Osteocyte (in vitro differentiated cells): Measurements from ENCODE around the gene SLC31A1. TPM values are rescaled to one million over a fixed set of nuclear protein-coding genes. Genes with fewer than 3 reads are reported as not detected.

Experiments
- DNase-seq: peaks from one replicate; pipeline ENCODE4 v3.0.0; 2021; ENCODE audit warnings: mixed read lengths; ENCODE audit not compliant: unreplicated experiment; ENCODE audit errors: extremely low spot score
- H3K27ac Mint-ChIP-seq: one replicate; pipeline ENCODE4 v1.8.0; 2021; ENCODE audit warnings: mild to moderate bottlenecking, mixed read lengths; ENCODE audit not compliant: unreplicated experiment
- H3K27me3 Mint-ChIP-seq: one replicate; pipeline ENCODE4 v1.8.0; 2021; ENCODE audit warnings: mixed read lengths; ENCODE audit not compliant: unreplicated experiment
- H3K36me3 Mint-ChIP-seq: one replicate; pipeline ENCODE4 v1.8.0; 2021; ENCODE audit warnings: mixed read lengths; ENCODE audit not compliant: unreplicated experiment
- H3K4me1 Mint-ChIP-seq: one replicate; pipeline ENCODE4 v1.8.0; 2021; ENCODE audit warnings: mixed read lengths; ENCODE audit not compliant: unreplicated experiment
- H3K4me3 Mint-ChIP-seq: one replicate; pipeline ENCODE4 v1.8.0; 2021; ENCODE audit warnings: mild to moderate bottlenecking, moderate library complexity, mixed read lengths; ENCODE audit not compliant: unreplicated experiment
- H3K9me3 Mint-ChIP-seq: one replicate; pipeline ENCODE4 v1.8.0; 2021; ENCODE audit warnings: mixed read lengths; ENCODE audit not compliant: unreplicated experiment
- total RNA-seq: library from RNA; stranded (reverse); gene quantifications from 2 replicates; pipeline ENCODE4 v1.2.1, GENCODE V29; 2021
- TF ChIP-seq, protein P1 (sequence below): fragments of 200-600 bp; sonication (generic); IDR thresholded peaks from 2 replicates; pipeline ENCODE4 v1.5.0; 2021; ENCODE audit warnings: antibody characterized with exemption, mild to moderate bottlenecking, moderate library complexity

The SLC31A1 gene
- total RNA-seq, 1 donor from 2014 or later: 22.4 TPM

- Mint-ChIP-seq H3K4me3 (no peak within 1 kb of the TSS), H3K36me3 (no peaks in the 10 kb centered on the region), H3K27ac (no peak within 1 kb of the TSS), H3K4me1 (no peaks in the 10 kb centered on the region), H3K9me3 (no peaks in the 10 kb centered on the region), H3K27me3 (peaks cover 38% of the 10 kb centered on the region)
- DNase-seq: no peak
- TF ChIP-seq, protein P1, sequence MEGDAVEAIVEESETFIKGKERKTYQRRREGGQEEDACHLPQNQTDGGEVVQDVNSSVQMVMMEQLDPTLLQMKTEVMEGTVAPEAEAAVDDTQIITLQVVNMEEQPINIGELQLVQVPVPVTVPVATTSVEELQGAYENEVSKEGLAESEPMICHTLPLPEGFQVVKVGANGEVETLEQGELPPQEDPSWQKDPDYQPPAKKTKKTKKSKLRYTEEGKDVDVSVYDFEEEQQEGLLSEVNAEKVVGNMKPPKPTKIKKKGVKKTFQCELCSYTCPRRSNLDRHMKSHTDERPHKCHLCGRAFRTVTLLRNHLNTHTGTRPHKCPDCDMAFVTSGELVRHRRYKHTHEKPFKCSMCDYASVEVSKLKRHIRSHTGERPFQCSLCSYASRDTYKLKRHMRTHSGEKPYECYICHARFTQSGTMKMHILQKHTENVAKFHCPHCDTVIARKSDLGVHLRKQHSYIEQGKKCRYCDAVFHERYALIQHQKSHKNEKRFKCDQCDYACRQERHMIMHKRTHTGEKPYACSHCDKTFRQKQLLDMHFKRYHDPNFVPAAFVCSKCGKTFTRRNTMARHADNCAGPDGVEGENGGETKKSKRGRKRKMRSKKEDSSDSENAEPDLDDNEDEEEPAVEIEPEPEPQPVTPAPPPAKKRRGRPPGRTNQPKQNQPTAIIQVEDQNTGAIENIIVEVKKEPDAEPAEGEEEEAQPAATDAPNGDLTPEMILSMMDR: no peak
Observed at GRCh38 chr9:113302792-113303418, 81.6 kb downstream of the SLC31A1 start, which contains the start of gene RNF183. Gene RNF183, minus strand, starts transcription at chr9:113303376. Its CDS starts 5,192 bp downstream, at chr9:113298184.

DNA sequence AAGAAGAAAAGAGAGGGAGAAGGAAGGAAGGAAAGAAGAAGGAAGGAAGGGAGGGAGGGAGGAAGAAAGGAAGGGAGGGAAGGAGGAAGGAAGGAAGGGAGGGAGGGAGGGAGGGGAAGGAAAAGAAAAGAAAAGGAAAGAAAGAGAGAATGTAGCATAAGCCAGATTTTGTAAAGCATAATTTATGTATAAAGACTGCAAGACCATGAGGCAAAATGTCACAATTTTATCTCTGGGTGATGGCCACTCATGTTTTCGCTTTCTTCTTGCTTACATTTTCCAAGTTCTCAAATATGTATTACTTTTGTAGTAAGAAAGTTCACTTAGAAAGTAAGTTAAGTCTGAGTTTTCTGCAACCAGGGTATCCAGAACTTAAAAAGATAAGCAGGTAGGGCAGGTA is 85.2 kb downstream of the SLC31A1 start:
- Mint-ChIP-seq H3K4me3 (no peak overlapping the region), H3K27me3 (peaks cover 20% of the 10 kb centered on the region), H3K4me1 (no peaks in the 10 kb centered on the region), H3K27ac (no peak overlapping the region), H3K36me3 (no peaks in the 10 kb centered on the region), H3K9me3 (no peaks in the 10 kb centered on the region)
- TF ChIP-seq, protein P1: no peak
- DNase-seq: no peak

GRCh38 chr9:113307396-113307975 is 86.1 kb downstream of the SLC31A1 start:
- DNase-seq: no peak
- Mint-ChIP-seq H3K9me3 (no peaks in the 10 kb centered on the region), H3K4me1 (no peaks in the 10 kb centered on the region), H3K27me3 (peaks cover 14% of the 10 kb centered on the region), H3K27ac (no peak overlapping the region), H3K4me3 (no peak overlapping the region), H3K36me3 (no peaks in the 10 kb centered on the region)
- TF ChIP-seq, protein P1: no peak

DNA sequence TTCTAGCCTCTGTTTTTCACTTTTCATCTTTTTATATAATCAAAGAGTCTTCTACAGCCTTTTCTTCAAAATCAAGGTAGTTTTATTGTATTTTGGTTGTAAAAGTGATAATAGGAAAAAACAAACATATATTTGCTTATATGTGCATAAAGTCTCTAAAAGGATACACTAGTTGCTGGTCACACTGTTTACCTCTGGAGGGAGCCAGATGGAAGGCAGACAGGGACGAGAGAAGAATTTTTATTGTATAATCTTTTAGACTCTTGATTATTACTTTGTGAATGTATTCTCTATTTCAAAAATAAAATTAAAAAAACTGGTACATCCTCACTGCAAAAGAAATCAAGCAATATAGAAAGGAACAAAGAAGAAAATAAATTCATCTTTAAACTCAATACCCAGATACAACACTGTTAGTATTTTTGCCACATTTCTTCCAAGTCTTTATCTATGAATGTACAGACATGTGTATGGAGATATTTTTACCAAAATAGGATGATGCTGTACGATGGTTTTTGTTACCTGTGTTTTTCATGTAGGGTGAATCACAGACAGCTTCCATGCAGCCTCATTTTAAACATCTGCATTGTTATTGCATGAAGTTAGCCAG is 88.0 kb downstream of the SLC31A1 start:
- H3K4me1 Mint-ChIP-seq: no peaks in the 10 kb centered on the region
- H3K27me3 Mint-ChIP-seq: peaks cover 14% of the 10 kb centered on the region
- no peak for DNase-seq
- no peak overlapping the region for H3K4me3 Mint-ChIP-seq
- H3K27ac Mint-ChIP-seq: no peak overlapping the region
- TF ChIP-seq, protein P1: peak; percentile 78
- no peaks in the 10 kb centered on the region for H3K36me3 Mint-ChIP-seq
- no peaks in the 10 kb centered on the region for H3K9me3 Mint-ChIP-seq

- Mint-ChIP-seq H3K9me3 (no peaks in the 10 kb centered on the region), H3K4me1 (no peaks in the 10 kb centered on the region), H3K27me3 (peaks cover 12% of the 10 kb centered on the region), H3K27ac (no peak overlapping the region), H3K36me3 (no peaks in the 10 kb centered on the region), H3K4me3 (no peak overlapping the region)
- no peak for DNase-seq
- TF ChIP-seq, protein P1: no peak
Observed at GRCh38 chr9:113310538-113310937, 89.2 kb downstream of the SLC31A1 start.
